GM10266 (cell line): ENCODE results near the gene SLC16A5.
"Not testable (repeated sequence)": the region's sequence is repeated elsewhere in the genome, so short reads cannot be mapped to it uniquely, and the experiment has no call there.

Experiments
- DNase-seq: peaks from one replicate; pipeline ENCODE4 v3.0.0; 2012; ENCODE audit errors: extremely low spot score
- CTCF ChIP-seq: IDR thresholded peaks from 2 replicates; pipeline ENCODE4 v1.5.1; 2012; ENCODE audit warnings: mild to moderate bottlenecking, low read depth; ENCODE audit not compliant: control insufficient read depth, insufficient read depth; ENCODE audit errors: missing control alignments

The SLC16A5 gene

GRCh38 chr17:75133001-75133400, 45.2 kb downstream of the SLC16A5 start:
- DNase-seq = no peak
- TF ChIP-seq CTCF = no peak

- not testable (repeated sequence) for DNase-seq
These were observed 46.0 kb downstream of the SLC16A5 start for GRCh38 chr17:75133607-75134347.

GRCh38 chr17:75135452-75135851, 47.7 kb downstream of the SLC16A5 start:
- no peak for TF ChIP-seq CTCF
- no peak for DNase-seq

GRCh38 chr17:75135946-75136345, 48.2 kb downstream of the SLC16A5 start:
- no peak for DNase-seq
- no peak for TF ChIP-seq CTCF

GRCh38 chr17:75137762-75138161, 50.0 kb downstream of the SLC16A5 start:
- DNase-seq = not testable (repeated sequence)

GRCh38 chr17:75138519-75138918, 50.8 kb downstream of the SLC16A5 start:
- TF ChIP-seq CTCF = no peak
- no peak for DNase-seq

- DNase-seq = no peak
- no peak for TF ChIP-seq CTCF
These were observed 54.6 kb downstream of the SLC16A5 start for GRCh38 chr17:75142236-75142971.

- TF ChIP-seq CTCF = no peak
- DNase-seq = no peak
These were observed 57.2 kb downstream of the SLC16A5 start for GRCh38 chr17:75144816-75145512.
